HG03280 (cell line): ENCODE measurements around the gene TSC2.

Experiments
- ATAC-seq: cut with Tn5 transposase; IDR thresholded peaks from one replicate; pipeline ENCODE4 v1.9.1; 2021; ENCODE audit warnings: mild to moderate bottlenecking, moderate library complexity; ENCODE audit not compliant: unreplicated experiment

The TSC2 gene

GRCh38 chr16:2063861-2064260 is 16.1 kb downstream of the TSC2 start:
- no peak for ATAC-seq

- ATAC-seq, result no peak
Measured at GRCh38 chr16:2064368-2064945, 16.7 kb downstream of the TSC2 start.

DNA sequence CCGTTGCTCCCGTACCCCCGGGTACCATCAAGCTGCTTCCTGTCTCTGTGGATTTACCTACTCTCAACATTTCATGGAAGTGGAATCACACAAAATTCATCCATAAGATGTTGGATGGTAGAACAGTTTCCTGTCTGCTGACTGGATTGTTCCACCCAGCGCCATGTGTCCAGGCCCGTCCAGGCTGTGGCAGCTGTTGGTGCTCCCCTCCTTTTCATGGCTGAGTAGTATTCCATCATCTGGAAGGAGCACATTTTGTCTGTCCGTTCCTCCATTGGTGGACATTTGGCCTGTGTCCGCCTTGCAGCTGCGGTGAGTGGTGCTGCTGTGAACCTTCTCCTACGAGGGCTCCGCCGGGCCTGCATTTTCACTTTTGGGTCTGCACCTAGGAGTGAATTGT is 18.4 kb downstream of the TSC2 start:
- no peak for ATAC-seq

DNA sequence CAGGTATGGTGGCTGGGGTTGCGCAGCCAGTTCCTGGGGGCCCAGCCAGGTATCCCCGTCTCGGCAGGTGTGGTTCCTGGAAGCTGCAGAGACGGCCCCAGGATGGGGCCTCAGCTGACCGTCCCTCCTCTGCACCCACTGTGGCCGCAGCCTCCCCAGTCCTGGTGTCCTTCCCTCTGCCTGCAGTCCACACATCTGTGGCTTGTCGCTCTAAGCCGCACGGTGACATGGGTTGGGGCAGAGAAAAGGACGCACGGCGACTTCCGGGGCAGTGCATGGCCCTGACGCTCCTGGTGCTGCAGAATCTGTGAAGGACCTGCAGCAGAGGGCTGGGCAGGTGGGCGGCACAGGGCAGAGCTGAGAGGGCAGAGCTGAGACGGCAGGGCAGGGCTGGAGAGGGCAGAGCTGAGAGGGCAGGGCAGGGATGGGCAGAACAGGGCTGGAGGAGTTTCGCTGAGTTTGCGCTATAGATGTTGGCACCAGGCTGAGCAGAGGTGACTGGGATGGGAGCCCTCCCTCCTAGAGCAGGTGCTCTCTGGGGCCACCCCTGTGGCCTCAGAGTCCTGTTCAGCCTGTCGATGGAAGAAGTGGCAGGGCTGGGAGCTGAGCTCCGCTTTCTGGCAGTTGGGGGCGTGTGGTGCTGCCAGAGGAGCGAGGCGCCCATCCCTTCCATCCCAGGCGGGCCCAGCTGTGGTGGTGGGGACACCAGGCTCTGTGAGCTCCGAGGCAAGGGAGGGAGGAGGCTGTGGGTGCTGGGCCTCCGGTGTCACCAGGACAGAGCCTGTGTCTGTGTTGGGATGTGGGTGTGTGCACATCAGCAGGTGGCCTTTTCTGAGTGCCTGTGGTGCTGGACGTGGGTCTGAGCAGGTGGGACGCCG is 23.0 kb downstream of the TSC2 start:
- ATAC-seq, result no peak

- no peak for ATAC-seq
Measured at GRCh38 chr16:2071454-2072202, 23.8 kb downstream of the TSC2 start.

DNA sequence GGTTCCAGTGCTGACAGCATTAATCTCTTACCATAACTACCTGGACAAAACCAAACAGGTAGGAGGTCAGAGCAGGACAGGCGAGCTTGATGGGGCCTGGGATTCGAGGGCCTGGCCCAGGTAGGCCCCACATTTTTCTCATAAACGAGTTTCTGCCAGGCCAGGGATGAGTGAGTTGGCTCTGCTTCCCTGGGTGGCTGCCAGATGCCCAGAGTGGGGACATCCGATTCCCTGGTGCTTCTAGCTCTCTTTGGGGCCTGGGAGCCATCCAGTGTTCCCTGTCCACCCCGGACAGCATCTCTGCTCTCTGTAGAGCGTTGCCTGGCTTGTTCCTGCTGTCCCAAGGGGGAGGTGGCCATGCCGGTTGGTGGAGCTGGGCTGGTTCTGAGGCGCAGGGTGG is 25.1 kb downstream of the TSC2 start:
- ATAC-seq, result no peak

GRCh38 chr16:2074071-2074470 is 26.3 kb downstream of the TSC2 start:
- no peak for ATAC-seq

GRCh38 chr16:2075631-2076030 is 27.8 kb downstream of the TSC2 start:
- ATAC-seq, result no peak

DNA sequence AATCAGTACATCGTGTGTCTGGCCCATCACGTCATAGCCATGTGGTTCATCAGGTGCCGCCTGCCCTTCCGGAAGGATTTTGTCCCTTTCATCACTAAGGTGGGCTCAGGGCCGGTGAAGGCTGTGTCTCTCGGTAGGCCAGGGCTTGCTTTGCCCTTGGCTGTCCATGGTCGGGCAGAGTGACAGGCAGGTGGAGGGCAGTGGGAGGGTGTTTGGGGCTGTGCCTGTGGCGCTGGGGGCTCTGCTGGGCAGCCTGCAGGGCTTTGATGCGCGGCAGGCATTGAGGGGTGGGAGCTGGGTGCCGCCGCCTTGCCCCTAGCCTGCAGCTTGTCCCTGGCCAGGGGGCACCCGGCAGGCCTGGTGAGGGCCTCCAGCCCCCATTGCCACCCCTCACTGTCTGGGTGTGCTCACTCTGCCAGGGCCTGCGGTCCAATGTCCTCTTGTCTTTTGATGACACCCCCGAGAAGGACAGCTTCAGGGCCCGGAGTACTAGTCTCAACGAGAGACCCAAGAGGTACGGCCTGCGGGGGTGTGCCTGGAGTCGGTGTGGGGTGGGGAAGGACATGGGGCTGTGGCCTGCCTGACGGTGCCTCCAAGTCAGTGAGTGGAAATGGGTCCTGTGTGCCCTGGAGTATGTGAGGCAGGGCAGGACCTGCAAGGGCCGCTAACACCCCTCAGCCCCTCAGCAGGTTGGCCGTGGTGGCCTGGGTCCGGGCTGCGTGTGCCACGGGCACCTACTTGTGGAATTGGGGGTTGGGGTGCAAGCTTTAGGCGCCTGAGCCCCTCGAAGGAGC is 28.5 kb downstream of the TSC2 start:
- no peak for ATAC-seq

GRCh38 chr16:2077016-2077415 is 29.2 kb downstream of the TSC2 start:
- no peak for ATAC-seq

- no peak for ATAC-seq
Measured at GRCh38 chr16:2077696-2078095, 29.9 kb downstream of the TSC2 start.

- ATAC-seq, result no peak
Measured at GRCh38 chr16:2078096-2078495, 30.3 kb downstream of the TSC2 start.

DNA sequence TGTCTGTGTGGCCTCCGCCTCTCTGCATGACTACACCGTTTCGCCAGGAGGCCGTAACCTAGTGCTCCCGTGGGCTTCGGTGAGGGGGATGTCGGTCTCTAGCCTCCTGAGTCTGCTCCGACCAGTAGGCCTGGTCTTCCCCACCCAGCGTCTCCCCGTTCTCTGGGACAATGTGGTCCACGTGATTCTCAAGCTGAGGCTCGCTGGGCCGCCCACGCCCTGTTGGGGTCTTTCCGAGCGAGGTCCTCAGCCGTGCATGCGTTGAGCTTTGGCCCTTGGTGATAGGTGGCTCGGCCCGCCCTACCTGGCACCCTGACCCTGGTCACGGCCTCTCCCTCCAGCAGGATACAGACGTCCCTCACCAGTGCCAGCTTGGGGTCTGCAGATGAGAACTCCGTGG is 30.9 kb downstream of the TSC2 start:
- no peak for ATAC-seq

GRCh38 chr16:2079311-2079800 is 31.6 kb downstream of the TSC2 start:
- no peak for ATAC-seq

- no peak for ATAC-seq
Measured at GRCh38 chr16:2079991-2080390, 32.2 kb downstream of the TSC2 start.

- ATAC-seq, result no peak
Measured at GRCh38 chr16:2081201-2082084, 33.7 kb downstream of the TSC2 start.

DNA sequence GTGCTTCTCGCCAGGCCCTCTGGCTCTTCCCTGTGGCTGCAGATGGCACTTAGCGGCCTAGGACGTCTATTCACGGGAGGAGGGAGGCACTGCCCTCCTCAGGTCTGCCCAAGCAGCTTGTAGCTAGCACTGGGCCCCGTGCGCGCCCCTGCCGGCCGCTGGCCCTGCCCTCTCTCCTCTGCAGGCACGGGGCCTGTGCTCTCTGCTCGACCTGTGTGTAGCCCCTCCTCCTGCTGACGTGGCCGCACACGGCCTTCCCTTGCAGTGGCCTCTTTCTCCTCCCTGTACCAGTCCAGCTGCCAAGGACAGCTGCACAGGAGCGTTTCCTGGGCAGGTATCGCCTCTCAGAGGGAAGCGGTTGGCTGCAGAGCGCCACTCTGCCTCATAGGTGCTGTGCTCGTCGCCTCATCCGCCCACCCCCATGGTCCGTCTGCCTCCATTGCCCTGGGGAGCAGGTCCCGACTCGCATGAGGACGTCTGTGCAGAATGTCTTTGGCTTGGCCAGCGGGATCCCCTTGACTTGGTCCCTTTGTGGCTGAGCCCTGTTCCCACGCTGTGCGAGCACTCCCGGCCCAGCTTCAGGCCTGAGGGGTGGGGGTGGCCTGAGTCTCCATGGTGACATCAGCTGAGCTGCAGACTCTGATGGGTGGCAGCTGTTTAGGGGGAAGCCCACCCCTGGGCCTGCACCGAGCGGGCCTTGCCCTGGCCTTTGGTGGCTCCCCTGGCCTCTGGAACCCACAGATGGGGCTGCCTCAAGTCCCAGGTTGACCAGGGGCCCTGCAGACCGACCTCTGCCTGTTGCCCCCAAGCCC is 34.6 kb downstream of the TSC2 start:
- ATAC-seq, result no peak

DNA sequence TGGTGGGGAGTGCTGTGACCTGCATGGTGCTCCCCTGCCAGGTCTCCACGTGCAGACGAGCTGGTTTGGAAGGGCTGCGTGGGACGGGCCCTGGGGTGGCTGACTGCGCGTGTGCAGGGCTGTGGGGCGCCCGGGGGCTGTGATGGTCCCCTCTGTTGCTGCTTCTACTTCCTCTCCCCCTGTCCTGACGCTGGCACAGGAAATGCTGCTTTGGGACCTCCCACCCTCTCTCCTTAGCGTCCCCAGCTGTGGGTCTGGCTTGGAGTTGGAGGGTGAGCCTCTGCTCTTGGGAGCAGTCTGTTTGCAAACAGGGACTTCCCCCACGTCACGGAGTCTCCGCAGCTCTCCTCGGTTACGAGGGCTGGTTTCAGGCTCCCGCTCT is 35.2 kb downstream of the TSC2 start:
- ATAC-seq, result no peak

- ATAC-seq, result no peak
Measured at GRCh38 chr16:2083409-2083808, 35.6 kb downstream of the TSC2 start.
